Transverse colon (tissue), 4 donors: Measurements from ENCODE around the gene APBB2. TPM values are rescaled to one million over a fixed set of nuclear protein-coding genes. Genes with fewer than 3 reads are reported as not detected.

ENCODE experiments used
- DNase-seq: peaks from one replicate; pipeline ENCODE4 v3.0.0-alpha.2; 2019
- H3K27ac ChIP-seq, 4 donors: fragments of 200-600 bp; sonication (generic); 2 replicates each; pipeline ENCODE4 v1.5.1; 2016 to 2018; ENCODE audit warnings: inconsistent platforms in 4 of 4
- H3K27me3 ChIP-seq: fragments of 200-600 bp; sonication (generic); 2 replicates; pipeline ENCODE4 v1.5.1; 2017; ENCODE audit warnings: inconsistent platforms
- H3K36me3 ChIP-seq, 4 donors: fragments of 200-600 bp; sonication (generic); 2 replicates each; pipeline ENCODE4 v1.5.1; 2017 to 2019; ENCODE audit warnings: inconsistent platforms in 4 of 4
- H3K4me1 ChIP-seq, 4 donors: fragments of 200-600 bp; sonication (generic); 2 replicates each; pipeline ENCODE4 v1.5.1; 2017 to 2020; ENCODE audit warnings: inconsistent platforms in 4 of 4
- H3K4me3 ChIP-seq, 4 donors: fragments of 200-600 bp; sonication (generic); 1 replicate in 1 of 4; 2 replicates in 3 of 4; pipeline versions ENCODE4 v1.5.1 to v1.6.1; 2017 to 2019; ENCODE audit warnings: inconsistent platforms in 4 of 4
- H3K9me3 ChIP-seq, 2 donors: fragments of 200-600 bp; sonication (generic); 2 replicates each; pipeline ENCODE4 v1.5.1; 2017 to 2019; ENCODE audit warnings: inconsistent platforms in 2 of 2
- CTCF ChIP-seq, 5 experiments: fragments of 200-600 bp in 3 of 5; fragments of 450-650 bp in 2 of 5; sonication (generic) in 3 of 5; IDR thresholded peaks; 1 replicate in 2 of 5; 2 replicates in 3 of 5; pipeline ENCODE4 v1.5.1; 2016 to 2017; ENCODE audit warnings: antibody characterized with exemption in 5 of 5, inconsistent platforms in 3 of 5, mild to moderate bottlenecking in 2 of 5, moderate library complexity in 1 of 5
- EP300 ChIP-seq: sonication (generic); formaldehyde crosslinking; IDR thresholded peaks from one replicate; pipeline ENCODE4 v1.6.1; 2017; ENCODE audit warnings: antibody characterized with exemption, low read depth
- POLR2A ChIP-seq: fragments of 450-650 bp; IDR thresholded peaks from one replicate; pipeline ENCODE4 v1.6.1; 2016; ENCODE audit warnings: antibody characterized with exemption, mild to moderate bottlenecking, moderate library complexity
- POLR2AphosphoS5 ChIP-seq, 3 donors: sonication (generic); formaldehyde crosslinking; IDR thresholded peaks; one replicate each; pipeline ENCODE4 v1.6.1; 2016; ENCODE audit warnings: antibody characterized with exemption in 3 of 3
- WGBS, 2 donors: methylation state at CpG; one replicate each; pipeline ENCODE4 v1.1.5; 2018; ENCODE audit warnings: low coverage in 1 of 2; 5-methylcytosine and 5-hydroxymethylcytosine counted together
- in situ Hi-C, 4 donors: fragments of 200-750 bp; cut with MboI; loops; one replicate each; pipeline versions ENCODE4 v1.15.0 to v1.15.1; 2017; ENCODE audit warnings: low sequenced_read_pairs in 3 of 4, low pct_ligation_motif_present in 1 of 4, low pct_unique_long_range_greater_than_20kb in 1 of 4
- intact Hi-C: fragments of 100-400 bp; cut with DNase I; formaldehyde crosslinking; loops from one replicate; pipeline ENCODE4 v1.15.1; 2023; ENCODE audit warnings: low total_unique reads
- total RNA-seq, 4 donors: library from RNA; depleted of rRNA; stranded (reverse); fragments of >200 nt; gene quantifications; one replicate each; pipeline ENCODE4 v1.1.0, GENCODE V29; 2016

Gene APBB2
- total RNA-seq, 4 donors from 2014 or later: 37.1 to 138 (median 90.1) TPM

GRCh38 chr4:40874901-40875300, 339.4 kb downstream of the APBB2 start:
- intact Hi-C loops: no loop called here
- in situ Hi-C loops: loop anchor here in 1 of 4 donors (25.0 kb wide), 1 partner anchor 138 kb away; the partner anchor contains the start of gene NSUN7
- no peak for DNase-seq
- Histone ChIP-seq H3K27me3 (no peaks in the 10 kb centered on the region), H3K9me3 (no peaks in the 10 kb centered on the region), H3K27ac (no peak overlapping the region), H3K4me1 (no peaks in the 10 kb centered on the region), H3K36me3 (no peaks in the 10 kb centered on the region), H3K4me3 (no peak overlapping the region)
- TF ChIP-seq POLR2AphosphoS5 (IDR thresholded peaks at IDR 0.05) (no peak), CTCF (IDR thresholded peaks at IDR 0.05) (no peak), EP300 (no peak), POLR2A (no peak)
- WGBS, 2 donors: 63 to 80% methylated on average over 3 of the region's 3 CpGs

DNA sequence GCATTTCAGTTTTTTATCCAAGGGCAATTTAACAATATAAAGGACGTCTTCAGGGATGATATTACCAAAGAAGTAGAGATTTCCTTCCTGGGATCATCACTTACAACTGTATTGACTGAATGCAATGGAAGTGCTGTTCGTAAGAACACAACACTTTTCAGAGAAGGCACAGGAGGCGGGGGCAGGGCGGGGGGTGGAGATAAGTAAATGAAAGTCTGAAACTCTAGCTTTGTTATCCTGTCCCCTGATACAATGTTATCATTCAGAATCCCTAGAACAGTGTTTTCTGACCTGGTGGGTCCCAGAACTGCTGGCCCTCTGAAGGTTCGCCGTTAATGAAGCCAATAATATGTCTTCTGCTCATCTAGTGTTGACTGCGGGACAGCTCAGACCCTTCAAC, 340.0 kb downstream of the APBB2 start:
- Histone ChIP-seq H3K4me3 (no peak overlapping the region), H3K27ac (no peak overlapping the region), H3K4me1 (no peaks in the 10 kb centered on the region), H3K9me3 (no peaks in the 10 kb centered on the region), H3K27me3 (no peaks in the 10 kb centered on the region), H3K36me3 (no peaks in the 10 kb centered on the region)
- 75 to 89% methylated on average over 5 to 7 of the region's 7 CpGs for WGBS, 2 donors
- in situ Hi-C loops: no loop called here
- intact Hi-C loops: no loop called here
- no peak for TF ChIP-seq CTCF (IDR thresholded peaks at IDR 0.05)
- TF ChIP-seq POLR2A: no peak
- TF ChIP-seq EP300: no peak
- TF ChIP-seq POLR2AphosphoS5 (IDR thresholded peaks at IDR 0.05): no peak
- no peak for DNase-seq

GRCh38 chr4:40871695-40872250, 342.6 kb downstream of the APBB2 start:
- no peak overlapping the region for H3K4me3 ChIP-seq
- H3K36me3 ChIP-seq: no peaks in the 10 kb centered on the region
- 83 to 93% methylated on average over 3 to 7 of the region's 7 CpGs for WGBS, 2 donors
- H3K9me3 ChIP-seq: no peaks in the 10 kb centered on the region
- no peak for DNase-seq
- H3K27me3 ChIP-seq: no peaks in the 10 kb centered on the region
- H3K27ac ChIP-seq: no peak overlapping the region
- no peak for TF ChIP-seq CTCF (IDR thresholded peaks at IDR 0.05)
- no peak for TF ChIP-seq POLR2A
- no peaks in the 10 kb centered on the region for H3K4me1 ChIP-seq
- in situ Hi-C loops: no loop called here
- intact Hi-C loops: no loop called here

- DNase-seq: no peak
- H3K36me3 ChIP-seq: no peaks in the 10 kb centered on the region
- TF ChIP-seq POLR2A (no peak), POLR2AphosphoS5 (IDR thresholded peaks at IDR 0.05) (no peak), CTCF (IDR thresholded peaks at IDR 0.05) (no peak), EP300 (no peak)
- in situ Hi-C loops: no loop called here
- H3K27me3 ChIP-seq: no peaks in the 10 kb centered on the region
- 82% methylated on average over 4 of the region's 4 CpGs; no CpG with 5 or more reads in 1 of the 2 donors for WGBS, 2 donors
- no peak overlapping the region for H3K27ac ChIP-seq
- no peaks in the 10 kb centered on the region for H3K9me3 ChIP-seq
- intact Hi-C loops: no loop called here
- H3K4me3 ChIP-seq: no peak overlapping the region
- no peaks in the 10 kb centered on the region for H3K4me1 ChIP-seq
Measured at GRCh38 chr4:40870150-40870549, 344.2 kb downstream of the APBB2 start.
